Naive thymus-derived CD4-positive, alpha-beta T cell (primary cell): Measurements from ENCODE around the gene TEKT5. TPM values are rescaled to one million over a fixed set of nuclear protein-coding genes. Genes with fewer than 3 reads are reported as not detected.
A peak's percentile ranks its signal among the peaks of the same experiment; 100 is the strongest.
"Not testable (repeated sequence)": the region's sequence is repeated elsewhere in the genome, so short reads cannot be mapped to it uniquely, and the experiment has no call there.

Source experiments
- ATAC-seq: fragments of 150-1000 bp; cut with Tn5 transposase; 2 replicates; pipeline ENCODE4 v1.10.0; 2021; ENCODE audit warnings: mild to moderate bottlenecking, moderate library complexity
- CTCF ChIA-PET: fragments of 350-600 bp; sonication (Branson Sonifier 250); formaldehyde crosslinking; loops from one replicate; lab custom pipeline; 2021; ENCODE audit warnings: antibody characterized with exemption; lab: Charles Lee
- POLR2A ChIA-PET: fragments of 350-600 bp; sonication (Branson Sonifier 250); formaldehyde crosslinking; loops from one replicate; lab custom pipeline; 2021; ENCODE audit warnings: antibody characterized with exemption, inconsistent platforms; lab: Charles Lee
- DNase-seq, 9 donors: peaks; one replicate each; pipeline versions ENCODE4 v3.0.0 to v3.0.0-alpha.2; 2020 to 2022; ENCODE audit warnings: mixed read lengths in 1 of 9
- H3K27ac ChIP-seq: one replicate; pipeline ENCODE4 v1.7.0; 2013; ENCODE audit warnings: mild to moderate bottlenecking, low read depth, low read length, moderate library complexity
- H3K27me3 ChIP-seq, 2 donors: one replicate each; pipeline ENCODE4 v1.7.0; 2013; ENCODE audit warnings: low read length in 2 of 2, mild to moderate bottlenecking in 2 of 2, moderate library complexity in 2 of 2; ENCODE audit not compliant: control insufficient read depth in 2 of 2, insufficient read depth in 2 of 2
- H3K36me3 ChIP-seq, 3 experiments: 1 replicate in 2 of 3; 2 replicates in 1 of 3; pipeline ENCODE4 v1.7.0; 2013; ENCODE audit warnings: low read length in 3 of 3, mild to moderate bottlenecking in 3 of 3, moderate library complexity in 1 of 3; ENCODE audit not compliant: insufficient read depth in 3 of 3, control insufficient read depth in 2 of 3
- H3K4me1 ChIP-seq, 2 donors: one replicate each; pipeline ENCODE4 v1.7.0; 2013; ENCODE audit warnings: low read length in 2 of 2, mild to moderate bottlenecking in 2 of 2, moderate library complexity in 1 of 2; ENCODE audit not compliant: control insufficient read depth in 2 of 2, insufficient read depth in 2 of 2
- H3K4me3 ChIP-seq: 2 replicates; pipeline ENCODE4 v1.7.0; 2013; ENCODE audit warnings: mild to moderate bottlenecking, low read length
- H3K9me3 ChIP-seq, 3 experiments: 1 replicate in 2 of 3; 2 replicates in 1 of 3; pipeline ENCODE4 v1.7.0; 2013; ENCODE audit warnings: low read length in 3 of 3; ENCODE audit not compliant: control insufficient read depth in 2 of 3
- H3K27ac Mint-ChIP-seq, 9 donors: one replicate each; pipeline ENCODE4 v1.8.0; 2020 to 2022; ENCODE audit warnings: mixed read lengths in 9 of 9, mild to moderate bottlenecking in 8 of 9, moderate library complexity in 5 of 9, inconsistent platforms in 2 of 9
- H3K27me3 Mint-ChIP-seq, 5 donors: one replicate each; pipeline ENCODE4 v1.8.0; 2021 to 2022; ENCODE audit warnings: mixed read lengths in 5 of 5, mild to moderate bottlenecking in 1 of 5
- H3K36me3 Mint-ChIP-seq, 5 donors: one replicate each; pipeline ENCODE4 v1.8.0; 2020 to 2022; ENCODE audit warnings: mixed read lengths in 5 of 5, mild to moderate bottlenecking in 3 of 5, inconsistent platforms in 1 of 5
- H3K4me1 Mint-ChIP-seq, 7 donors: one replicate each; pipeline ENCODE4 v1.8.0; 2020 to 2022; ENCODE audit warnings: mixed read lengths in 7 of 7, mild to moderate bottlenecking in 3 of 7, inconsistent platforms in 1 of 7
- H3K4me3 Mint-ChIP-seq, 10 donors: one replicate each; pipeline ENCODE4 v1.8.0; 2020 to 2022; ENCODE audit warnings: mild to moderate bottlenecking in 10 of 10, mixed read lengths in 10 of 10, moderate library complexity in 6 of 10, inconsistent platforms in 2 of 10
- H3K9me3 Mint-ChIP-seq, 11 donors: one replicate each; pipeline ENCODE4 v1.8.0; 2020 to 2022; ENCODE audit warnings: mixed read lengths in 11 of 11, mild to moderate bottlenecking in 4 of 11, inconsistent platforms in 1 of 11, moderate library complexity in 1 of 11
- intact Hi-C, 2 donors: fragments of 100-400 bp; cut with micrococcal nuclease; formaldehyde crosslinking; loops; one replicate each; pipeline ENCODE4 v1.15.1; 2023
- polyA plus RNA-seq, 2 donors: library from polyadenylated mRNA; unstranded; fragments of 300-500 nt; fragmentation: Illumina TruSeq; gene quantifications; one replicate each; pipeline ENCODE4 v1.2.3, GENCODE V29; 2021
- total RNA-seq, 6 experiments: library from RNA in 5 of 6; stranded (reverse) in 5 of 6; gene quantifications; 1 replicate in 5 of 6; 2 replicates in 1 of 6; pipeline ENCODE4 v1.2.3 and lab custom pipeline; 2021 to 2026

TEKT5 gene
- total and polyA plus RNA-seq, 7 experiments from 2014 or later: 0.68 TPM; not detected in 6

DNA sequence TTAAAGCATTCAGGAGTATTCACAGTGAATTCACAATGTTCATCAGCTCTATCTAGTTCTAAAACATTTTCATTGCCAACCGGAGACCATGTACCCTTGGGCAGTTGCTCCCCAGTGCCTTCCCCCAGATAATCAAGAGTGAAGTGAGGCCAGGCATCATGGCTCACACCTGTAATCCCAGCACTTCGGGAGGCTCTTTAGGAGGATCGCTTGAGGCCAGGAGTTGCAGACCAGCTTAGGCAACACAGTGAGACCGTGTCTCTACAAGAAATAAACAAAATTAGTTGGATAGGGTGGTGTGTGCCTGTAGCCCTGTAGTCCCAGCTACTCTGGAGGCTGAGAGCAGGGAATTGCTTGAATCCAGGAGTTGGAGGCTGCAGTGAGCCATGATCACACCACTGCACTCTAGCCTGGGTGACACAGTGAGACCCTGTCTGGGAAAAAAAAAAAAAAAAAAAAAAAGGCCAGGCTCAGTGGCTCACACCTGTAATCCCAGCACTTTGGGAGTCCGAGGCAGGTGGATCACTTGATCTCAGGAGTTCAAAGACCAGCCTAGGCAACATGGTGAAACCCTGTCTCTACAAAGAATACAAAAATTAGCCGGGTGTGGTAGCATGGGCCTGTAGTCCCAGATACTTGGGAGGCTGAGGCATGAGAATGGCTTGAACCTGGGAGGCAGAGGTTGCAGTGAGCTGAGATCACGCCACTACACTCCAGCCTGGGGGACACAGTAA lies 73.3 kb downstream of the TEKT5 start:
- H3K9me3 ChIP-seq, POLR2A ChIA-PET, CTCF ChIA-PET, H3K4me1 Mint-ChIP-seq, ATAC-seq, H3K27me3 ChIP-seq, H3K4me3 ChIP-seq, H3K4me3 Mint-ChIP-seq, H3K36me3 ChIP-seq, H3K4me1 ChIP-seq, H3K9me3 Mint-ChIP-seq, H3K36me3 Mint-ChIP-seq, DNase-seq, intact Hi-C loops, H3K27ac ChIP-seq, H3K27ac Mint-ChIP-seq: not testable (repeated sequence)
- H3K27me3 Mint-ChIP-seq: peaks cover 5 to 35% (median 16%) of the 10 kb centered on the region in 5 donors

GRCh38 chr16:10620120-10620519 lies 74.6 kb downstream of the TEKT5 start:
- H3K9me3 ChIP-seq: no peaks in the 10 kb centered on the region
- Mint-ChIP-seq H3K36me3 (no peaks in the 10 kb centered on the region), H3K4me3 (no peak overlapping the region), H3K9me3 (peaks cover 0 to 4% (median 0%) of the 10 kb centered on the region in 11 donors), H3K27ac (no peak overlapping the region), H3K27me3 (peaks cover 5 to 35% (median 16%) of the 10 kb centered on the region in 5 donors), H3K4me1 (peaks cover 0 to 4% (median 0%) of the 10 kb centered on the region in 7 donors)
- ATAC-seq: no peak
- no peaks in the 10 kb centered on the region for H3K4me1 ChIP-seq
- intact Hi-C loops: no loop called here
- ChIA-PET POLR2A (no interaction called here), CTCF (no interaction called here)
- H3K4me3 ChIP-seq: no peak overlapping the region
- DNase-seq: no peak
- no peaks in the 10 kb centered on the region for H3K36me3 ChIP-seq
- no peak overlapping the region for H3K27ac ChIP-seq
- peaks cover 0 to 2% of the 10 kb centered on the region in 2 donors for H3K27me3 ChIP-seq

GRCh38 chr16:10619271-10619849 lies 75.4 kb downstream of the TEKT5 start:
- Histone ChIP-seq H3K4me1 (no peaks in the 10 kb centered on the region), H3K27ac (no peak overlapping the region), H3K4me3 (no peak overlapping the region), H3K36me3 (no peaks in the 10 kb centered on the region), H3K9me3 (no peaks in the 10 kb centered on the region), H3K27me3 (peaks cover 0 to 2% of the 10 kb centered on the region in 2 donors)
- CTCF ChIA-PET: no interaction called here
- Mint-ChIP-seq H3K36me3 (no peaks in the 10 kb centered on the region), H3K4me3 (peak overlapping the region in 1 of 10 donors; percentile 42), H3K27ac (no peak overlapping the region), H3K27me3 (peaks cover 5 to 31% (median 16%) of the 10 kb centered on the region in 5 donors), H3K9me3 (peaks cover 0 to 4% (median 0%) of the 10 kb centered on the region in 11 donors), H3K4me1 (peaks cover 0 to 4% (median 0%) of the 10 kb centered on the region in 7 donors)
- ATAC-seq: peak; percentile 65
- intact Hi-C loops: no loop called here
- DNase-seq: peak in 1 of 9 donors; percentile 32
- POLR2A ChIA-PET: no interaction called here

- H3K36me3 Mint-ChIP-seq: no peaks in the 10 kb centered on the region
- peaks cover 5 to 31% (median 16%) of the 10 kb centered on the region in 5 donors for H3K27me3 Mint-ChIP-seq
- peaks cover 0 to 2% of the 10 kb centered on the region in 2 donors for H3K27me3 ChIP-seq
- no peaks in the 10 kb centered on the region for H3K36me3 ChIP-seq
- H3K9me3 Mint-ChIP-seq: peaks cover 0 to 4% (median 0%) of the 10 kb centered on the region in 11 donors
- intact Hi-C loops: no loop called here
- DNase-seq (no peak), ATAC-seq (no peak)
- H3K4me3 Mint-ChIP-seq: no peak overlapping the region
- H3K4me3 ChIP-seq: no peak overlapping the region
- H3K4me1 Mint-ChIP-seq: peaks cover 0 to 4% (median 0%) of the 10 kb centered on the region in 7 donors
- no peak overlapping the region for H3K27ac ChIP-seq
- no peaks in the 10 kb centered on the region for H3K4me1 ChIP-seq
- POLR2A ChIA-PET: no interaction called here
- CTCF ChIA-PET: no interaction called here
- no peak overlapping the region for H3K27ac Mint-ChIP-seq
- H3K9me3 ChIP-seq: no peaks in the 10 kb centered on the region
Observed at GRCh38 chr16:10618710-10619209, 76.0 kb downstream of the TEKT5 start.

GRCh38 chr16:10617662-10618420 lies 76.9 kb downstream of the TEKT5 start:
- CTCF ChIA-PET: no interaction called here
- Mint-ChIP-seq H3K4me1 (peaks cover 0 to 4% (median 0%) of the 10 kb centered on the region in 7 donors), H3K4me3 (no peak overlapping the region), H3K27ac (no peak overlapping the region), H3K27me3 (peaks cover 5 to 31% (median 16%) of the 10 kb centered on the region in 5 donors), H3K36me3 (no peaks in the 10 kb centered on the region), H3K9me3 (peaks cover 0 to 4% (median 0%) of the 10 kb centered on the region in 11 donors)
- DNase-seq (no peak), ATAC-seq (no peak)
- H3K27ac ChIP-seq: no peak overlapping the region
- no peaks in the 10 kb centered on the region for H3K36me3 ChIP-seq
- POLR2A ChIA-PET: no interaction called here
- H3K4me3 ChIP-seq: no peak overlapping the region
- no peaks in the 10 kb centered on the region for H3K9me3 ChIP-seq
- intact Hi-C loops: no loop called here
- no peaks in the 10 kb centered on the region for H3K4me1 ChIP-seq
- peaks cover 0 to 2% of the 10 kb centered on the region in 2 donors for H3K27me3 ChIP-seq

DNA sequence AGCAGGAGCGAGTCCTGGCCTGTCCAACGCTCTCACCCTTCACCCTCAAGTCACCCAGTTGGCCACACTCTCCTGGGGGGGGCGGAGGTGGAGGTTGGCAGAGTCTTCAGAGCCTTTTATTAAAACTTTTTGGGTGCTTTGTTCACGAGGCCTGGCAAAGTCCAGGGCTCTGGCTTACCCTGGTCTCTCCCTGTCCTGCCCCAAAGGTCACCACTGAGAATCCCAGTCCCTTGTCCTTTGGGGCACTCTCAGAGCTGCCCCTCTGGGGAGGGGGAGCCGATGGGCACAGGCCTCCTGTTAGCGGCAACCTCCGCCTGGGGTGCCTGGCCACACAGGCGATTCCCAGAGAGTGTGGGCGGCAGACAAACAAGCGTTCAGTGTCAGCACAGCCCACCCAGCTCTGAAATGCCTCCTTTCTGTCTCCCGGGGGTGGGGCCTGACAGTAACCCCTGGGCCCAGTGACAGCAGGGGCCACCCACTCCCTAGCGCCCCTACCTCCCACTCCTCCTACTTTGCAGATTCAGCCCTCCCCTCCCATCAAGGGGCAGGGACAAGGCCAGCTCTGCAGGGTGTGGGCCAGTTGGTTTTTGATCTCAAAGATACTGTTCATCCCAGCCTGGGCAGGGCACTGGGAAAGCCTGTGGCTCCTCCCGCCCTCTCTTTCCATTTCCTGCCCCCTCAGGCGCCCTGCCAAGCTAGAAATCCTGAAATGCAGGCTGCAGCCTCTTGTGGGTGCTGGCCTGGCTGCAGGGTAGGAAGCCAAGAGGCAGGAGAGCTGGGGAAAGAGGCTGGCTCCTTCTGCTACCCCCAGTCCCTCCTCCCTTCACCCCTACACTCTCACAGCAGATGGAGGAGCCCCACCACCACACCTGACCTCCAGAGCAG lies 77.7 kb downstream of the TEKT5 start:
- no peak overlapping the region for H3K4me3 ChIP-seq
- no peak overlapping the region for H3K4me3 Mint-ChIP-seq
- CTCF ChIA-PET: no interaction called here
- POLR2A ChIA-PET: no interaction called here
- no peak overlapping the region for H3K27ac ChIP-seq
- H3K4me1 ChIP-seq: no peaks in the 10 kb centered on the region
- peaks cover 0 to 2% of the 10 kb centered on the region in 2 donors for H3K27me3 ChIP-seq
- no peaks in the 10 kb centered on the region for H3K36me3 Mint-ChIP-seq
- no peaks in the 10 kb centered on the region for H3K9me3 ChIP-seq
- peaks cover 0 to 4% (median 0%) of the 10 kb centered on the region in 11 donors for H3K9me3 Mint-ChIP-seq
- H3K27me3 Mint-ChIP-seq: peaks cover 5 to 31% (median 16%) of the 10 kb centered on the region in 5 donors
- peaks cover 0 to 4% (median 0%) of the 10 kb centered on the region in 7 donors for H3K4me1 Mint-ChIP-seq
- intact Hi-C loops: no loop called here
- H3K36me3 ChIP-seq: no peaks in the 10 kb centered on the region
- DNase-seq (no peak), ATAC-seq (no peak)
- H3K27ac Mint-ChIP-seq: no peak overlapping the region
